HepG2 (cell line): ENCODE data around the gene URGCP. TPM values are rescaled to one million over a fixed set of nuclear protein-coding genes. Genes with fewer than 3 reads are reported as not detected.

Source experiments
- ATAC-seq: fragments of 200-7000 bp; cut with Tn5 transposase; 3 replicates; pipeline ENCODE4 v1.9.1; 2020; ENCODE audit warnings: mild to moderate bottlenecking, moderate library complexity
- BruUV-seq: library from RNA; stranded (reverse); fragments of 400-500 nt; replicated peaks from 2 replicates; lab custom pipeline; 2021; lab: Mats Ljungman, UMichigan
- CTCF ChIA-PET: fragments of 300-600 bp; formaldehyde crosslinking; extraction: SDS; loops from one replicate; lab custom pipeline; 2021; ENCODE audit warnings: low total read pairs, inconsistent platforms, low intra/inter-chr PET ratio; lab: Yijun Ruan, JAX
- POLR2A ChIA-PET: fragments of 350-600 bp; sonication (Branson Sonifier 250); formaldehyde crosslinking; loops from one replicate; lab custom pipeline; 2020; ENCODE audit warnings: antibody characterized with exemption, inconsistent platforms; lab: Yijun Ruan, JAX
- DNase-seq: peaks from one replicate; pipeline ENCODE4 v3.0.0-alpha.2; 2015; ENCODE audit warnings: low spot score
- FAIRE-seq: peaks from 3 replicates; lab custom pipeline; 2011; peaks lifted over from hg19 to GRCh38; lab: Jason Lieb, UNC
- H2AFZ ChIP-seq: one replicate; pipeline ENCODE4 v1.6.1; 2011; ENCODE audit warnings: low read length, inconsistent platforms
- H3K27ac ChIP-seq: fragments of 300-600 bp; 3 replicates; pipeline ENCODE4 v1.8.0; 2011; ENCODE audit warnings: mixed run types, mild to moderate bottlenecking, mixed read lengths, low read length, inconsistent platforms; ENCODE audit not compliant: insufficient read depth; ENCODE audit errors: extremely low read length
- H3K27me3 ChIP-seq, 2 experiments: fragments of 200-600 bp in 1 of 2; 2 replicates in 1 of 2; 3 replicates in 1 of 2; pipeline versions ENCODE4 v1.6.0 to v1.8.0; 2011; ENCODE audit warnings: low read length in 2 of 2, mild to moderate bottlenecking in 2 of 2, moderate library complexity in 2 of 2, inconsistent platforms in 1 of 2; ENCODE audit not compliant: insufficient read depth in 2 of 2, control insufficient read depth in 1 of 2
- H3K36me3 ChIP-seq, 2 experiments: fragments of 200-600 bp in 1 of 2; replicated peaks in 1 of 2; 2 replicates in 1 of 2; 3 replicates in 1 of 2; pipeline versions ENCODE4 v1.5.1 to v1.8.0; 2011; ENCODE audit warnings: low read length in 2 of 2, inconsistent platforms in 1 of 2; ENCODE audit not compliant: insufficient read depth in 2 of 2, control insufficient read depth in 1 of 2
- H3K4me1 ChIP-seq: 2 replicates; pipeline ENCODE4 v1.5.1; 2012; ENCODE audit warnings: low read length, inconsistent platforms; ENCODE audit not compliant: insufficient read depth
- H3K4me2 ChIP-seq: 2 replicates; pipeline ENCODE4 v1.6.0; 2011; ENCODE audit warnings: low read depth, low read length, inconsistent platforms
- H3K4me3 ChIP-seq, 3 experiments: fragments of 200-600 bp in 1 of 3; sonication (generic), shearing (Covaris generic) in 1 of 3; replicated peaks in 1 of 3; 2 replicates each; pipeline ENCODE4 v1.5.1; 2011 to 2016; ENCODE audit warnings: low read length in 3 of 3, inconsistent platforms in 2 of 3, low read depth in 2 of 3, mild to moderate bottlenecking in 2 of 3, control low read depth in 1 of 3, mixed read lengths in 1 of 3; ENCODE audit not compliant: insufficient read depth in 1 of 3
- H3K79me2 ChIP-seq: one replicate; pipeline ENCODE4 v1.6.1; 2011; ENCODE audit warnings: low read length, inconsistent platforms; ENCODE audit not compliant: insufficient read depth
- H3K9ac ChIP-seq: 2 replicates; pipeline ENCODE4 v1.6.0; 2011; ENCODE audit warnings: mild to moderate bottlenecking, low read depth, low read length, inconsistent platforms; ENCODE audit not compliant: insufficient read depth
- H3K9me3 ChIP-seq: 2 replicates; pipeline ENCODE4 v1.5.1; 2012; ENCODE audit warnings: mild to moderate bottlenecking, low read length
- H4K20me1 ChIP-seq: 2 replicates; pipeline ENCODE4 v1.6.0; 2011; ENCODE audit warnings: inconsistent platforms, mild to moderate bottlenecking, low read length, moderate library complexity; ENCODE audit not compliant: insufficient read depth
- ARID3A ChIP-seq: IDR thresholded peaks from 2 replicates; pipeline ENCODE4 v1.6.1; 2012; ENCODE audit warnings: low read depth, low read length, improper control_type of control experiment
- ATAD3A ChIP-seq: sonication (generic); formaldehyde crosslinking; IDR thresholded peaks from 2 replicates; pipeline ENCODE4 v1.4.0; 2020; ENCODE audit warnings: missing genetic modification reagents
- JDP2 ChIP-seq: sonication (generic); formaldehyde crosslinking; IDR thresholded peaks from 2 replicates; pipeline ENCODE4 v1.8.1; 2022; ENCODE audit warnings: missing genetic modification reagents, borderline replicate concordance
- NFE2L2 ChIP-seq: fragments of 150-350 bp; IDR thresholded peaks from 2 replicates; pipeline ENCODE4 v1.6.1; 2014; ENCODE audit warnings: low read length
- NR2F1 ChIP-seq, 2 experiments: fragments of 450-650 bp in 1 of 2; formaldehyde crosslinking in 1 of 2; IDR thresholded peaks; 2 replicates each; pipeline versions ENCODE4 v1.5.0 to v1.6.1; 2016 to 2020; ENCODE audit warnings: mild to moderate bottlenecking in 1 of 2, missing compliant biosample characterization in 1 of 2, missing genetic modification reagents in 1 of 2, moderate library complexity in 1 of 2
- PRDM15 ChIP-seq: sonication (generic); formaldehyde crosslinking; IDR thresholded peaks from 2 replicates; pipeline ENCODE4 v1.4.0; 2020; ENCODE audit warnings: missing genetic modification reagents
- RAD21 ChIP-seq: fragments of 450-650 bp; formaldehyde crosslinking; IDR thresholded peaks from 2 replicates; pipeline ENCODE4 v1.5.0; 2020; ENCODE audit warnings: mild to moderate bottlenecking
- RBFOX2 ChIP-seq: fragments of 200-400 bp; formaldehyde crosslinking; IDR thresholded peaks from 2 replicates; pipeline ENCODE4 v1.6.1; 2017; ENCODE audit warnings: low read depth, mild to moderate bottlenecking, low read length
- TMF1 ChIP-seq: sonication (generic); formaldehyde crosslinking; IDR thresholded peaks from 2 replicates; pipeline ENCODE4 v1.8.1; 2022; ENCODE audit warnings: low read depth, missing genetic modification reagents
- ZNF431 ChIP-seq: sonication (generic); formaldehyde crosslinking; IDR thresholded peaks from 2 replicates; pipeline ENCODE4 v1.9.0; 2022; ENCODE audit warnings: missing genetic modification reagents, low read depth, mild to moderate bottlenecking, borderline replicate concordance
- ZNF496 ChIP-seq: sonication (generic); formaldehyde crosslinking; IDR thresholded peaks from 2 replicates; pipeline ENCODE4 v1.8.1; 2023; ENCODE audit warnings: mild to moderate bottlenecking, moderate library complexity, missing genetic modification reagents; ENCODE audit not compliant: insufficient replicate concordance
- ZNF513 ChIP-seq: sonication (generic); formaldehyde crosslinking; conservative IDR thresholded peaks from 2 replicates; pipeline ENCODE4 v1.5.0; 2020; ENCODE audit warnings: missing genetic modification reagents
- WGBS: methylation state at CpG from one replicate; pipeline ENCODE4 v1.1.6; 2017; ENCODE audit warnings: low lambda C conversion rate; 5-methylcytosine and 5-hydroxymethylcytosine counted together
- in situ Hi-C: cut with HindIII; loops from 2 replicates; pipeline ENCODE4 v1.10.0; 2017; ENCODE audit warnings: low pct_unique_long_range_greater_than_20kb; ENCODE audit not compliant: extremely low pct_ligation_motif_present
- intact Hi-C: fragments of 100-400 bp; cut with micrococcal nuclease; formaldehyde crosslinking; loops from one replicate; pipeline ENCODE4 v1.10.0; 2022; ENCODE audit not compliant: unreplicated experiment
- polyA plus RNA-seq, 8 experiments: library from polyadenylated mRNA; depleted of rRNA in 3 of 8; stranded (reverse) in 7 of 8; unstranded in 1 of 8; fragments of >200 nt; fragmentation: Illumina TruSeq in 4 of 8; extraction: Trizol in 4 of 8; gene quantifications; 2 replicates each; pipeline versions ENCODE4 v1.2.1 to v1.2.3, GENCODE V29; 2011 to 2016; ENCODE audit warnings: low read depth in 4 of 8, missing spikeins in 1 of 8, mixed read lengths in 1 of 8; ENCODE audit not compliant: insufficient read depth in 1 of 8
- total RNA-seq, 5 experiments: library from RNA; depleted of rRNA; stranded (reverse); fragments of >200 nt; fragmentation: Illumina TruSeq; extraction: Trizol; gene quantifications; 2 replicates each; pipeline ENCODE4 v1.2.3, GENCODE V29; 2016; ENCODE audit warnings: low read depth in 1 of 5

Gene URGCP
- total and polyA plus RNA-seq, 2 of the 13 experiments (the other 11 are each of a cell fraction or from before 2014, with no cell fraction given), result 22.3 to 25.8 TPM

GRCh38 chr7:43878867-43879266, 27.5 kb downstream of the URGCP start (continued):
- TF ChIP-seq PRDM15 (CRISPR knock-in tag), result no peak

GRCh38 chr7:43877968-43878864, 28.2 kb downstream of the URGCP start:
- no peak for DNase-seq
- Histone ChIP-seq H3K27ac (no peak overlapping the region), H3K4me3 (no peak overlapping the region), H3K27me3 (no peaks in the 10 kb centered on the region), H3K36me3 (peaks cover 24 to 70% of the 10 kb centered on the region in 2 experiments), H2AFZ (no peak overlapping the region), H4K20me1 (no peaks in the 10 kb centered on the region), H3K4me2 (no peak overlapping the region), H3K79me2 (no peaks in the 10 kb centered on the region), H3K9ac (no peak overlapping the region), H3K4me1 (no peaks in the 10 kb centered on the region), H3K9me3 (no peaks in the 10 kb centered on the region)
- intact Hi-C loops (no loop called here), in situ Hi-C loops (no loop called here)
- FAIRE-seq, result no peak
- ATAC-seq, result no peak
- ChIA-PET CTCF (no interaction called here), POLR2A (no interaction called here)
- TF ChIP-seq NFE2L2 (no peak), JDP2 (CRISPR knock-in tag) (no peak), RBFOX2 (no peak), TMF1 (CRISPR knock-in tag) (no peak), NR2F1 (CRISPR knock-in tag; IDR thresholded peaks at IDR 0.05) (no peak), ZNF431 (CRISPR knock-in tag) (no peak), ZNF496 (CRISPR knock-in tag) (no peak), ARID3A (no peak), RAD21 (CRISPR knock-in tag) (no peak), ZNF513 (CRISPR knock-in tag) (no peak), ATAD3A (no peak)
- BruUV-seq, result no TSS peak
- WGBS, result 97% methylated on average over 38 of the region's 38 CpGs
